Osteocyte (in vitro differentiated cells): ENCODE data around the gene CACNA1C. TPM values are rescaled to one million over a fixed set of nuclear protein-coding genes. Genes with fewer than 3 reads are reported as not detected.

ENCODE experiments used
- DNase-seq: peaks from one replicate; pipeline ENCODE4 v3.0.0; 2021; ENCODE audit warnings: mixed read lengths; ENCODE audit not compliant: unreplicated experiment; ENCODE audit errors: extremely low spot score
- H3K27ac Mint-ChIP-seq: one replicate; pipeline ENCODE4 v1.8.0; 2021; ENCODE audit warnings: mild to moderate bottlenecking, mixed read lengths; ENCODE audit not compliant: unreplicated experiment
- H3K27me3 Mint-ChIP-seq: one replicate; pipeline ENCODE4 v1.8.0; 2021; ENCODE audit warnings: mixed read lengths; ENCODE audit not compliant: unreplicated experiment
- H3K36me3 Mint-ChIP-seq: one replicate; pipeline ENCODE4 v1.8.0; 2021; ENCODE audit warnings: mixed read lengths; ENCODE audit not compliant: unreplicated experiment
- H3K4me1 Mint-ChIP-seq: one replicate; pipeline ENCODE4 v1.8.0; 2021; ENCODE audit warnings: mixed read lengths; ENCODE audit not compliant: unreplicated experiment
- H3K4me3 Mint-ChIP-seq: one replicate; pipeline ENCODE4 v1.8.0; 2021; ENCODE audit warnings: mild to moderate bottlenecking, moderate library complexity, mixed read lengths; ENCODE audit not compliant: unreplicated experiment
- H3K9me3 Mint-ChIP-seq: one replicate; pipeline ENCODE4 v1.8.0; 2021; ENCODE audit warnings: mixed read lengths; ENCODE audit not compliant: unreplicated experiment
- CTCF ChIP-seq: fragments of 200-600 bp; sonication (generic); IDR thresholded peaks from 2 replicates; pipeline ENCODE4 v1.5.0; 2021; ENCODE audit warnings: antibody characterized with exemption, mild to moderate bottlenecking, moderate library complexity
- total RNA-seq: library from RNA; stranded (reverse); gene quantifications from 2 replicates; pipeline ENCODE4 v1.2.1, GENCODE V29; 2021

The CACNA1C gene
- total RNA-seq, 1 donor from 2014 or later: 67.4 TPM

DNA sequence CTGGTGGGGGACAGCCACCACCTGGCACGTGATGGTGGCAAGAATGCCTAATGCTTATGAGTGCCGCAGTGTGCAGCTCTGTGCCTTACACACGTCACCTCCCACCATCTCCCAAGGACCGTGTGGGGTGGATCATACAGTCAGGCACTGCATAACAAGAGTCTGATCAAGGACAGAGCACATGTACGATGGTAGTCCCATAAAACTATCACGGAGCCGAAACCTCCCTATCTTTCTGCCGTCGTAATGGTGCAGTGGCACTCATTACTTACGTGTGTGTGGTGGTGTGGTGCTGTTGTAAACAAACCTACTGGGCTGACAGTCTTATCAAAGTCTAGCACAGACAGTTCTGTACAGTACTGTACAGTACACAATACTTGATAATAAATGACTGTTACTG lies 89.3 kb downstream of the CACNA1C start:
- TF ChIP-seq CTCF: no peak
- H3K27ac Mint-ChIP-seq: no peak overlapping the region
- peaks cover 18% of the 10 kb centered on the region for H3K36me3 Mint-ChIP-seq
- H3K4me3 Mint-ChIP-seq: no peak overlapping the region
- H3K9me3 Mint-ChIP-seq: no peaks in the 10 kb centered on the region
- H3K27me3 Mint-ChIP-seq: no peaks in the 10 kb centered on the region
- H3K4me1 Mint-ChIP-seq: peaks cover 50% of the 10 kb centered on the region
- DNase-seq: no peak

- peaks cover 62% of the 10 kb centered on the region for H3K4me1 Mint-ChIP-seq
- no peak overlapping the region for H3K4me3 Mint-ChIP-seq
- H3K27ac Mint-ChIP-seq: no peak overlapping the region
- no peaks in the 10 kb centered on the region for H3K9me3 Mint-ChIP-seq
- H3K27me3 Mint-ChIP-seq: no peaks in the 10 kb centered on the region
- DNase-seq: no peak
- H3K36me3 Mint-ChIP-seq: peaks cover 10% of the 10 kb centered on the region
- no peak for TF ChIP-seq CTCF
Measured at GRCh38 chr12:2144951-2145350, 92.2 kb downstream of the CACNA1C start.

GRCh38 chr12:2145433-2145998 lies 92.7 kb downstream of the CACNA1C start:
- Mint-ChIP-seq H3K9me3 (no peaks in the 10 kb centered on the region), H3K4me3 (no peak overlapping the region), H3K27me3 (no peaks in the 10 kb centered on the region), H3K36me3 (peaks cover 7% of the 10 kb centered on the region), H3K4me1 (peaks cover 63% of the 10 kb centered on the region), H3K27ac (peak overlapping the region; percentile 77)
- DNase-seq: no peak
- no peak for TF ChIP-seq CTCF

- no peak for DNase-seq
- Mint-ChIP-seq H3K9me3 (no peaks in the 10 kb centered on the region), H3K27ac (no peak overlapping the region), H3K27me3 (no peaks in the 10 kb centered on the region), H3K4me3 (no peak overlapping the region), H3K36me3 (peaks cover 9% of the 10 kb centered on the region), H3K4me1 (peaks cover 67% of the 10 kb centered on the region)
- TF ChIP-seq CTCF: no peak
Measured at GRCh38 chr12:2147335-2147734, 94.5 kb downstream of the CACNA1C start.

DNA sequence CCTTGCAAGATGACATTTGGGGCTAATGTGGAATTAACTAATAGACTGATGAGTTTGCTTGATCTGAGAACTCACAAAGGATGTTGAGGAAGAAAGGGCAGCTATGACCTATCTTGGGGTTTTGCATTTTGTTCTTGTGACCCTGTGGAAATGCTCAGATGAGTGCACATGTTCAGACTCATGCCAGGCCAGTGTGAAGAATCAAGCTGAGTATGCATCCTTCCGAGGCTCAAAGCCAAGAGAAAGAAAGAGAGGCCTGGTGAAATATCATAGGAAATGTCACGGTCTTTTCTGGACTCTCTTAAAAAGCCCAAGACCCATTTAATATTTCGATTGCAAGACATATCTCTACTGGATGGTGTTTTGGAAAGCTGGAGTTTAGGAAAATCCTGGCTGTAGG lies 96.3 kb downstream of the CACNA1C start:
- peak overlapping the region; percentile 35 for H3K27ac Mint-ChIP-seq
- no peak overlapping the region for H3K4me3 Mint-ChIP-seq
- no peak for TF ChIP-seq CTCF
- no peaks in the 10 kb centered on the region for H3K9me3 Mint-ChIP-seq
- peaks cover 6% of the 10 kb centered on the region for H3K36me3 Mint-ChIP-seq
- H3K4me1 Mint-ChIP-seq: peaks cover 77% of the 10 kb centered on the region
- H3K27me3 Mint-ChIP-seq: no peaks in the 10 kb centered on the region
- no peak for DNase-seq
